ENCODE results near the gene TMA7. TPM values are rescaled to one million over a fixed set of nuclear protein-coding genes. Genes with fewer than 3 reads are reported as not detected.
"Not testable (repeated sequence)": the region's sequence is repeated elsewhere in the genome, so short reads cannot be mapped to it uniquely, and the experiment has no call there.

TMA7 gene
- total RNA-seq, 2 experiments from 2014 or later: 250 to 313 TPM

DNA sequence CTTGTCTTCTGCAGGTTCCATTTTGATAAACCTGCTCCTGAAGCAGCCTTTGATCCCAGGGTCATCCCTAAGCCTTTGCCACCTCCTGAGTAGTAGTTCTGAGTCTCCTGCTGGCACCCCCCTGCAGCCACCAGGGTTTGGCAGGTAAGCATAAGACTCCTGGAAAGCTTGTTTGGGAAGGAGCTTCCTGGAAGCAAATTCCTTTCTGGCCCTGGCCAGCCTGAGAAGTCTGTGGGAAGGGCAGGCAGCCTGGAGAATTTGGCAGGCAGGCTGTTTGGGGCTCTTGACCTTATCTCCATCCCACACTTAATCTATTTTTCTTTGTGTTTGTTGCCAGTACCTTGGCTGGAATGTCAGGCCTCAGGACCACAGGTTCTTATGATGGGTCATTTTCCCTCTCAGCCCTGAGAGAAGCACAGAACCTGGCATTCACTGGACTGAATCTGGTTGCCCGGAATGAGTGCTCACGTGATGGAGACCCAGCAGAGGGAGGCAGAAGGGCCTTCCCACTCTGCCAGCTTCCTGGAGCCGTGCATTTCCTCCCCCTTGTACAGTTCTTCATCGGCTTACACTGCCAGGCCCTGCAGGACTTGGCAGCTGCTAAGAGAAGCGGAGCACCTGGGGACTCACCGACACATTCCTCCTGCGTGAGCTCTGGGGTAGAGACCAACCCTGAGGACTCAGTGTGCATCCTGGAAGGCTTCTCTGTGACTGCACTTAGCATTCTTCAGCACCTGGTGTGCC is 19.9 kb downstream of the TMA7 start:
- intact Hi-C loops (cut with micrococcal nuclease; ENCODE audit: unreplicated experiment): no loop called here
- ChIA-PET POLR2A (no interaction called here), CTCF (ENCODE audit: unreplicated experiment) (no interaction called here)
- H3K36me3 ChIP-seq (ENCODE audit: insufficient read depth, low read length): peaks cover 64% of the 10 kb centered on the region
- no peak overlapping the region for H2AFZ ChIP-seq (ENCODE audit: low read length)
- H3K9me2 ChIP-seq (ENCODE audit: insufficient read depth, low read length): no peaks in the 10 kb centered on the region
- TF ChIP-seq, protein P1, sequence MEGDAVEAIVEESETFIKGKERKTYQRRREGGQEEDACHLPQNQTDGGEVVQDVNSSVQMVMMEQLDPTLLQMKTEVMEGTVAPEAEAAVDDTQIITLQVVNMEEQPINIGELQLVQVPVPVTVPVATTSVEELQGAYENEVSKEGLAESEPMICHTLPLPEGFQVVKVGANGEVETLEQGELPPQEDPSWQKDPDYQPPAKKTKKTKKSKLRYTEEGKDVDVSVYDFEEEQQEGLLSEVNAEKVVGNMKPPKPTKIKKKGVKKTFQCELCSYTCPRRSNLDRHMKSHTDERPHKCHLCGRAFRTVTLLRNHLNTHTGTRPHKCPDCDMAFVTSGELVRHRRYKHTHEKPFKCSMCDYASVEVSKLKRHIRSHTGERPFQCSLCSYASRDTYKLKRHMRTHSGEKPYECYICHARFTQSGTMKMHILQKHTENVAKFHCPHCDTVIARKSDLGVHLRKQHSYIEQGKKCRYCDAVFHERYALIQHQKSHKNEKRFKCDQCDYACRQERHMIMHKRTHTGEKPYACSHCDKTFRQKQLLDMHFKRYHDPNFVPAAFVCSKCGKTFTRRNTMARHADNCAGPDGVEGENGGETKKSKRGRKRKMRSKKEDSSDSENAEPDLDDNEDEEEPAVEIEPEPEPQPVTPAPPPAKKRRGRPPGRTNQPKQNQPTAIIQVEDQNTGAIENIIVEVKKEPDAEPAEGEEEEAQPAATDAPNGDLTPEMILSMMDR (conservative IDR thresholded peaks at IDR 0.05; ENCODE audit: low read length): no peak
- TF ChIP-seq EZH2phosphoT487 (IDR thresholded peaks at IDR 0.05; ENCODE audit: borderline replicate concordance, low read depth, low read length): no peak
- H3K79me2 ChIP-seq (ENCODE audit: insufficient read depth, low read depth, low read length): no peaks in the 10 kb centered on the region
- no peak overlapping the region for H3K27ac ChIP-seq (ENCODE audit: low read depth, low read length, poor library complexity, severe bottlenecking)
- no peak overlapping the region for H3K4me2 ChIP-seq (ENCODE audit: low read length)
- no TSS peak for BruUV-seq (replicated peaks)
- no peaks in the 10 kb centered on the region for H4K20me1 ChIP-seq (ENCODE audit: insufficient read depth, low read length)
- no peaks in the 10 kb centered on the region for H3K9me3 ChIP-seq (ENCODE audit: low read length)
- no peak overlapping the region for H3K4me3 ChIP-seq (ENCODE audit: low read depth, low read length, poor library complexity, severe bottlenecking)
- no peaks in the 10 kb centered on the region for H3K4me1 ChIP-seq (ENCODE audit: insufficient read depth, low read length, poor library complexity, severe bottlenecking)
- no peak for DNase-seq (ENCODE audit: low spot score)

DNA sequence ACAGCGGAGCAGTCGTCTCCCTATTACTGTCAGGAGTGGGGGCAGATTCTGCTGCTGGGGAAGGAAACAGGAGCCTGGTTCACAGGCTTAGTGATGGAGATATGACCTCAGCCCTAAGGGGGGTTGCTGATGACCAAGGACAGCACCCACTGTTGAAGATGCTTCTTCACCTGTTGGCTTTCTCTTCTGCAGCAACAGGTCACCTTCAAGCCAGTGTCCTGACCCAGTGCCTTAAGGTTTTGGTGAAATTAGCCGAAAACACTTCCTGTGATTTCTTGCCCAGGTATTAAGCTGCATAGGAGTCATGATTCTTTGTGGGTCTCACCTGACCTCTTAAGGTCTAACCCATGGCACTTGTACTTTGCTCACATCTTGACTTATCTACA is 20.5 kb downstream of the TMA7 start:
- intact Hi-C loops (cut with micrococcal nuclease; ENCODE audit: unreplicated experiment): no loop called here

DNA sequence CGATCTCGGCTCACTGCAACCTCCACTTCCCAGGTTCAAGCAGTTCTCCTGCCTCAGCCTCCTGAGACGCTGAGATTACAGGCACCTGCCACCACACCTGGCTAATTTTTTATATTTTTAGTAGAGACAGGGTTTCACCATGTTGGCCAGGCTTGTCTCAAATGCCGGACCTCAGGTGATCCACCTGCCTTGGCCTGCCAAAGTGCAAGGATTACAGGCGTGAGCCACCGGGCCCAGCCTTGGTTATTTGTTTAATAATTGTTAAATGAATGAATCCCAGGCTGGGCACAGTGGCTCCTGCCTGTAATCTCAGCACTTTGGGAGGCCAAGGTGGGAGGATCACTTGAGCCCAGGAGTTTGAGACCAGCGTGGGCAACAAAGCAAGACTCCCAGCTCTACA is 21.7 kb downstream of the TMA7 start:
- H4K20me1 ChIP-seq (ENCODE audit: insufficient read depth, low read length); H3K9me3 ChIP-seq (ENCODE audit: low read length); H3K4me2 ChIP-seq (ENCODE audit: low read length); H2AFZ ChIP-seq (ENCODE audit: low read length); intact Hi-C loops (cut with micrococcal nuclease; ENCODE audit: unreplicated experiment); H3K4me3 ChIP-seq (ENCODE audit: low read depth, low read length, poor library complexity, severe bottlenecking); H3K79me2 ChIP-seq (ENCODE audit: insufficient read depth, low read depth, low read length); H3K27ac ChIP-seq (ENCODE audit: low read depth, low read length, poor library complexity, severe bottlenecking); H3K9me2 ChIP-seq (ENCODE audit: insufficient read depth, low read length); CTCF ChIA-PET (ENCODE audit: unreplicated experiment); BruUV-seq (replicated peaks); DNase-seq (ENCODE audit: low spot score): not testable (repeated sequence)
- POLR2A ChIA-PET: interaction anchor here (0.6 to 0.7 kb wide), 3 partner anchors 272 to 1485 kb away, joined by 3 to 5 read pairs (median 4); partner anchors contain the start of gene CCDC12
- H3K36me3 ChIP-seq (ENCODE audit: insufficient read depth, low read length): peaks cover 53% of the 10 kb centered on the region
- H3K4me1 ChIP-seq (ENCODE audit: insufficient read depth, low read length, poor library complexity, severe bottlenecking): peaks cover 11% of the 10 kb centered on the region

More for the DNA sequence above, 20.5 kb downstream of the TMA7 start:
- Histone ChIP-seq H3K79me2 (ENCODE audit: insufficient read depth, low read depth, low read length) (no peaks in the 10 kb centered on the region), H4K20me1 (ENCODE audit: insufficient read depth, low read length) (no peaks in the 10 kb centered on the region), H3K4me1 (ENCODE audit: insufficient read depth, low read length, poor library complexity, severe bottlenecking) (peaks cover 4% of the 10 kb centered on the region), H3K9me2 (ENCODE audit: insufficient read depth, low read length) (no peaks in the 10 kb centered on the region), H2AFZ (ENCODE audit: low read length) (no peak overlapping the region), H3K36me3 (ENCODE audit: insufficient read depth, low read length) (peaks cover 59% of the 10 kb centered on the region), H3K4me3 (ENCODE audit: low read depth, low read length, poor library complexity, severe bottlenecking) (no peak overlapping the region), H3K27ac (ENCODE audit: low read depth, low read length, poor library complexity, severe bottlenecking) (no peak overlapping the region), H3K4me2 (ENCODE audit: low read length) (no peak overlapping the region), H3K9me3 (ENCODE audit: low read length) (no peaks in the 10 kb centered on the region)
- TF ChIP-seq, protein P1 (conservative IDR thresholded peaks at IDR 0.05; ENCODE audit: low read length): no peak
- ChIA-PET POLR2A (no interaction called here), CTCF (ENCODE audit: unreplicated experiment) (no interaction called here)
- DNase-seq (ENCODE audit: low spot score): no peak
- BruUV-seq (replicated peaks): no TSS peak
